RKO (cell line): ENCODE results near the gene ZNFX1.
"Not testable (repeated sequence)": the region's sequence is repeated elsewhere in the genome, so short reads cannot be mapped to it uniquely, and the experiment has no call there.

Experiments used
- DNase-seq: peaks from one replicate; pipeline ENCODE4 v3.0.0-alpha.2; 2016; ENCODE audit warnings: low spot score

The ZNFX1 gene

GRCh38 chr20:49210101-49210756 lies 67.6 kb downstream of the ZNFX1 start:
- DNase-seq, result peak; percentile 58

GRCh38 chr20:49207076-49207475 lies 70.8 kb downstream of the ZNFX1 start:
- DNase-seq, result no peak

- no peak for DNase-seq
Observed at GRCh38 chr20:49203746-49204145, 74.1 kb downstream of the ZNFX1 start.

DNA sequence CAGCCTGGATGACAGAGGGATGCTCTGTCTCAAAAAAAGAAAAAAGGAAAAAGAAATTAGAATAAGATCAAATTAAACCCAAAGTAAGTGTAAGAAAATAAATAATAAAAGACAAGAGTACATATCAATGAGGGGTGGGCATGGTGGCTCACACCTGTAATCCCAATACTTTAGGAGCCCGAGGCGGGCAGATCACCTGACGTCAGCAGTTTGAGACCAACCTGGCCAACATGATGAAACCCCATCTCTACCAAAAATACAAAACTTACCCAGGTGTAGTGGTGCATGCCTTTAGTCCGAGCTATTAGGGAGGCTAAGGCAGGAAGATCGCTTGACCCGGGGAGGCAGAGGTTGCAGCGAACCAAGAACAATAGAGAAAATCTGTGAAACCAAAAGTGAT lies 74.8 kb downstream of the ZNFX1 start:
- DNase-seq, result no peak

DNA sequence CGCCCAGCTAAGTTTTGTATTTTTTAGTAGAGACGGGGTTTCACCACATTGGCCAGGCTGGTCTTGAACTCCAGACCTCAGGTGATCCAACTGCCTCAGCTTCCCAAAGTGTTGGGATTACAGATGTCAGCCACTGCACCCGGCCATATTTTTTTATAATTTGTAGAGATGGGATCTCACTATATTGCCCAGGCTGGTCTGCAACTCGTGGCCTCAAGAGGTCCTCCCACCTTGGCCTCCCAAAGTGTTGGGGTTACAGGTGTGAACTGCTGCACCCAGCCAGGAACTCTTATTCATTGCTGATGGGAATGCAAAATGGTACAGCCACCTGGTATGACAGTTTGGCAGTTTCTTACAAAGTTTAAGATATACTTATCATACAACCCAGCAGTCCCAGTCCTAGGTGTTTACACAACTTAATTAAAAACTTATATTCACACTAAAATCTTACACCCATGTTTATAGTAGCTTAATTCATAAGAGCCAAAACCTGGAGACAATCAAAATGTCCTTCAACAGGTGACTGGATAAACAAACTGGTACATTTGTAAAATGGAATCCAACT lies 78.0 kb downstream of the ZNFX1 start:
- DNase-seq, result no peak

- not testable (repeated sequence) for DNase-seq
Observed at GRCh38 chr20:49192944-49193518, 84.8 kb downstream of the ZNFX1 start.
